Measurements from ENCODE around the gene IQCN.

DNA sequence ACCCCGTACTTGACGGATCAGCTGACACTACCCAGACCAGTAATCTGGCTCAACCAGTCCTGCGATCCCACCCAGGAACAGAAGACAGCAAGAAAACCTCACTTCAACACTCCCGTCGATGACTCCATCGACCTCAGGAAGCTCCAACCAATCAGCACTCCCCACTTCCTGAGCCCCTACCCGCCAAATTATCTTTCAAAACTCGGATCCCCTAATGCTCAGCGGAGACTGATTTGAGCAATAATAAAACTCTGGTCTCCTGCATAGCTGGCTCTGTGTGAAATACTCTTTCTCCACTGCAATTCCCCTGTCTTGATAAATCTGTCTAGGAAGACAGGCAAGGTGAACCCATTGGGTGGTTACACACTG, 47.5 kb upstream of the IQCN start:
- TF ChIP-seq, protein P1, sequence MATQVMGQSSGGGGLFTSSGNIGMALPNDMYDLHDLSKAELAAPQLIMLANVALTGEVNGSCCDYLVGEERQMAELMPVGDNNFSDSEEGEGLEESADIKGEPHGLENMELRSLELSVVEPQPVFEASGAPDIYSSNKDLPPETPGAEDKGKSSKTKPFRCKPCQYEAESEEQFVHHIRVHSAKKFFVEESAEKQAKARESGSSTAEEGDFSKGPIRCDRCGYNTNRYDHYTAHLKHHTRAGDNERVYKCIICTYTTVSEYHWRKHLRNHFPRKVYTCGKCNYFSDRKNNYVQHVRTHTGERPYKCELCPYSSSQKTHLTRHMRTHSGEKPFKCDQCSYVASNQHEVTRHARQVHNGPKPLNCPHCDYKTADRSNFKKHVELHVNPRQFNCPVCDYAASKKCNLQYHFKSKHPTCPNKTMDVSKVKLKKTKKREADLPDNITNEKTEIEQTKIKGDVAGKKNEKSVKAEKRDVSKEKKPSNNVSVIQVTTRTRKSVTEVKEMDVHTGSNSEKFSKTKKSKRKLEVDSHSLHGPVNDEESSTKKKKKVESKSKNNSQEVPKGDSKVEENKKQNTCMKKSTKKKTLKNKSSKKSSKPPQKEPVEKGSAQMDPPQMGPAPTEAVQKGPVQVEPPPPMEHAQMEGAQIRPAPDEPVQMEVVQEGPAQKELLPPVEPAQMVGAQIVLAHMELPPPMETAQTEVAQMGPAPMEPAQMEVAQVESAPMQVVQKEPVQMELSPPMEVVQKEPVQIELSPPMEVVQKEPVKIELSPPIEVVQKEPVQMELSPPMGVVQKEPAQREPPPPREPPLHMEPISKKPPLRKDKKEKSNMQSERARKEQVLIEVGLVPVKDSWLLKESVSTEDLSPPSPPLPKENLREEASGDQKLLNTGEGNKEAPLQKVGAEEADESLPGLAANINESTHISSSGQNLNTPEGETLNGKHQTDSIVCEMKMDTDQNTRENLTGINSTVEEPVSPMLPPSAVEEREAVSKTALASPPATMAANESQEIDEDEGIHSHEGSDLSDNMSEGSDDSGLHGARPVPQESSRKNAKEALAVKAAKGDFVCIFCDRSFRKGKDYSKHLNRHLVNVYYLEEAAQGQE (IDR thresholded peaks at IDR 0.05; ENCODE audit: low read depth): no peak
- no peak for TF ChIP-seq CEBPB (IDR thresholded peaks at IDR 0.05)
- TF ChIP-seq YY1 (IDR thresholded peaks at IDR 0.05; ENCODE audit: low read depth): no peak
- no peak for TF ChIP-seq EGR1 (IDR thresholded peaks at IDR 0.05)
- TF ChIP-seq RAD21 (IDR thresholded peaks at IDR 0.05; ENCODE audit: low read depth): no peak
- TF ChIP-seq CREB1 (IDR thresholded peaks at IDR 0.05; ENCODE audit: low read depth): no peak
- TF ChIP-seq EP300 (IDR thresholded peaks at IDR 0.05; ENCODE audit: borderline replicate concordance): no peak
- TF ChIP-seq NFIC (IDR thresholded peaks at IDR 0.05): no peak
- TF ChIP-seq, protein P2, sequence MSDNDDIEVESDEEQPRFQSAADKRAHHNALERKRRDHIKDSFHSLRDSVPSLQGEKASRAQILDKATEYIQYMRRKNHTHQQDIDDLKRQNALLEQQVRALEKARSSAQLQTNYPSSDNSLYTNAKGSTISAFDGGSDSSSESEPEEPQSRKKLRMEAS (IDR thresholded peaks at IDR 0.05): no peak
- no peak for TF ChIP-seq TEAD4 (IDR thresholded peaks at IDR 0.05)
